ENCODE results near the gene AHDC1.

AHDC1 gene

DNA sequence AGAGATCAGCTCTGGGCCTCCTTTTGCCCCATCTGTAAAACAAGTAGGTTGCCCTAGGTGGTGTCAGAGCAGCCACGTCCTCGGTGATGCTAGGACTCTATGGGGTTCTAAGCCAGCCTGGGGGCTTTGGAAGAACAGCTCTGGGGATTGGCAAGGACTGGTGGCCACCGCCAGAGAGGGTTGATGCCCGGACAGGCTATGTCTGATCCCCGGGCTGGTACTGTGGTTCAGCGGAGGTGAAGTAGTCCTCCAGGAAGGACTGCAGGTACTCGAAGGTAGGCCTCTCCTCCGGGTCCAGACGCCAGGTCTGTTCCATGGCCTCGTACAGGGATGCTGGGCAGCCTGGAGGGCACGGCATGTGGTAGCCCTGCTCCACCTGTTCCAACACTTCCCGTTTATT lies 8.8 kb upstream of the AHDC1 start:
- no peak for DNase-seq

DNA sequence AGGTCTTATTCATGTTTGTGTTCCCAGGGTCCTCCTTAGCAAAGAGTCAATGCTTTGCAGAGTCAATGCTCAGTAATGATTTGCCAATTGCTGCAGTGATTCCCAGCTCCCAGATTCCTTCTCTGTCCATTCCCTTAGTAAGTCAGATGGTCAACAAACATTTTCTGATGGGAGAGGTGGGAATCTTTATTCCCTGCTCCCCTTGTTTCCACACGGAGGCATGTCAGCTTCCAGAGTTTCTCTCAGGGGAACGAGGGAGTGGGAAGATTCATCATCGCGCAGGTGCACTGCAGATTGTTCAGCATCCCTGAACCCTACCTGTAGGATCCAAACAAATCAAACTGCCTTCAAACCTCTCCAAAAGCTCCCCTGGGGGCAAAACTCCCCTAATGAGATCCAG lies 7.5 kb upstream of the AHDC1 start:
- no peak for DNase-seq

DNA sequence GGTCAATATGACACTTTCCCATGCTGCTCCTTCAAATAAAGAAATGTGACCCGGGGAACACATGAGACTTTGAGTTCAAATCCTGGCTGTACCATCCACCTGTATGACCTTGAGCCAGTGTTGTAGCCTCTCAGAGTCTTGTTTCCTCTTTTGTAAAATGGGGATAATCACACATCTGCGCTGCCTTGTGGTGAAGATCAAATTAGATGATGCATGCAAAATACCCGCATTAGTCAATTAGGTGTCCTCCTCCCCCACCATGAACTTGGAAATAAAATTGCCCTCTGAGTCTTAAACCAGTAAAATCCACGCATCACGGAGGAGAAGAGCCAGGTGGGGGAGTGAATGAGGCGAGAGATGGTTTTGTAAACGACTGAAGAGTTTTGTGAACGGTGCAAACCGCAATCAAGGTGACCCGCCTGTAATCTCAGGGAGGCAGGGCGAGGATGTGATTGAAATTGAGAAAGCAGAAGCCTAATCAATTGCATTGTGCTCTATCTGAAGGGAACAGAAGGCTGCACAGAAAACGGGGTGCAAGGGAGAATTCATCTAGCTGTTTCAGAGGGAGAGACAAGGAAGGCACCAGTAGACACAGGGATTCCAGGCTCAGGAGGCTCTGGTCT lies 5.8 kb upstream of the AHDC1 start:
- no peak for DNase-seq

DNA sequence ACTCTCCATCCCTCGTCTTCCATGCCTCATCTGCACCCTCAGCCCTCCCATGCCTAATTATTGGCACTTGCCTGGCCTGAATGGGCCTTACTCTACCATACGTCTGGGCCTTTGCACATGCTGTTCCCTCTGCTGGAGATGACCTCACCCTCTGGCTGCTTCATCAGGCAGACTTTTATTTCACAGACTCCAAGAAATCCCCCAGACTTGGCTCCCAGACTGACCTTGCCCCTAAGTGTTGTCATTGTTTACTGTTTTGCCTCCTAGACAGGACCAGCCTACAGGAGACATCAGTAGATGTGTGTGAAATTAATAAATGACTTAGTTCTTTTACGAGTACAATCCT lies 5.2 kb upstream of the AHDC1 start:
- DNase-seq: no peak

DNA sequence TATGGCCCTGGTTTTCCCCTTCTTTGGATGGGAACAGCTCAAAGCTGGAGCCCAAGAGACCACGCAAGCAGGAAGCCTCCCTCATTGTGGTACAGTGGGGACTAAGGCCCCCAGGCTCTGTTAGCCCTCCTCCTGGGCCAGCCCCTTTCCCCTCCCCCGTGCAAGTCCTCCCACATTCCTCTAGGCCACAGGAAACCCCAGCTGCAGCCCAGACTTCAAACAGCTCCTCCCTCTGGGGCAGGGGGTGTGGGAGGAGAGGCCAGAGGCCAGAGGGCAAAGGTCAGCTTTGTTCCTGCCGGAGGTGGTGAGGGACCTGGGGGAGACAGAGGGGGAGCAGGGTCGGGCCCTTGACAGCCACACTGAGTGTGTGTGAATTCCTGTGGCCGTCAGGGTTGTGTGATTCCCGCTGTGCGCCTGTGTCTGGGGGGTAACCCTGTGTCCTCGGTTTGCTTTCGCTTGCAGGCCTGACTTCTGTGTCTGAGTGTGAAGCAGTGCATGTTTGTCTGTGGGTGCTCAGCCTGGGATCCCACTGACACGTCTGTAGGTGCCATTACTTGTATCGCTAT lies 3.4 kb upstream of the AHDC1 start:
- no peak for DNase-seq

DNA sequence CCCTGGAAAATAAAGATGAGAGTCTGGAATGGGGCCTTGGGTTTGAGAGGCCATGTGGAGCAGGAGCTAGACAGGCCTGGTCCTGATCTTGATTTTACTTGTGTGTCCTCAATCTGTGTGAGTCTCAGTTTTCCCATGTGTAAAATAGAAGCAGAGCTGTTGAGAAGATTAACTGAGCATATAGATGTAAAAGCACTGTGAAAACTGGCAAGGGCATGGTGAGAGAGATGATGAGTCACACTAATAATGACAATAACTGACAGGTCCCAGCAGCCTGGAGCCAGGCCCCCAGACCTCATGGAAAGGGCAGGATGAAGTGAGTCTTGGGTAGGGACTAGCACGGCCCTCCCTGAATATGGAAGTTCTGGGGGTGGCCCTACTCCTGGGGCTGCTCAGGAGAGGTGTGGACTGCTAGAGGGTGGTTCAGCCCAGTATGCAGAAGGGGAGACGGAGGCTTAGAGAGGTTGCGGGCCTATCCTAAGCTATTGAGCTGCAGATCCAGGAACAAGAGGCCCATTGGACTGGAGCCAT lies 2.8 kb upstream of the AHDC1 start:
- DNase-seq: no peak

DNA sequence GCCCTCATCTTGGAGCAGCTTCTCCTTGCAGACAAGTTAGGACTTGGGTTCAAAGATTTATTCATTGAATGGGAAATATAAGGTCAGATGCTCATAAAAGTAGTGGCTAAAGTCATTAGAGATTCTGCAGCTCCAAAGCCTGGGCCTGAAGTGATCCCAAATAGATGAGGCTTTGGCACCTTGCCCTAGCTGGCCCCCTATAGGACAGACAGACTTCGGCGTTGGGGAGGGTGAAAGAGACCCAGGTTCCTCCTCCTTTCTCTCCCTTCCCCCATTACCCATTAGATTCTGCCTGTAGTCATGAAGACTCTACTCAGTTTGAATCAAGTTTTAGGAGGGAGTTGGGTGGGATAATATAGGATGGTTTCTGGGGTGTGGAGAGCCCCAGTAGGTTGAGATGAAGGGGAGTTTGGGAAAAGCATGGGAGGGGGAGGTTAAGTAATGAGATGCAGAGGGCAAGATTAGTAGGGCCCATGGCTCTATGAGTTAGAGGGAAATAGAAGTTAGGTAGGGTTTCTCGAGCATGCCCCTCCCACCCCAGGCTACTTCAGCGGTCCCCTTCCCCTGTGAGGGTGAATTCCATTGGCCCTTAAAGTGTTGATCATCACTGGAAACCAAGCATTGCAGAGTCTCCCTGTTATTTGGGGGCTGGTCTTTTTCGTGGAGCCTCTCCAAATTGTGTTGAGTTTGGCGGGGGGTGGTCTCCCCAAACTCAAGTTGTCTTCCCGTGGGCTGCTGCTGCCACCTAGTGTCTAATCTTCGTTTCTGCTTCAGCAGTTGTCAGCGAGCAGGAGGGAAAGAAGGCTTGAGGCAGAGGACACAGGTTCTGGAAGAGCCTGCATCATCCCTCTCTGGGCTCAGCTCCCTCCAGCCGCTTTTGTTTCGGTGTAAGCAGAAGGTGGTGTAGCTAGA lies 2.1 kb upstream of the AHDC1 start:
- peak; percentile 10 to 26 (median 19) for DNase-seq

DNA sequence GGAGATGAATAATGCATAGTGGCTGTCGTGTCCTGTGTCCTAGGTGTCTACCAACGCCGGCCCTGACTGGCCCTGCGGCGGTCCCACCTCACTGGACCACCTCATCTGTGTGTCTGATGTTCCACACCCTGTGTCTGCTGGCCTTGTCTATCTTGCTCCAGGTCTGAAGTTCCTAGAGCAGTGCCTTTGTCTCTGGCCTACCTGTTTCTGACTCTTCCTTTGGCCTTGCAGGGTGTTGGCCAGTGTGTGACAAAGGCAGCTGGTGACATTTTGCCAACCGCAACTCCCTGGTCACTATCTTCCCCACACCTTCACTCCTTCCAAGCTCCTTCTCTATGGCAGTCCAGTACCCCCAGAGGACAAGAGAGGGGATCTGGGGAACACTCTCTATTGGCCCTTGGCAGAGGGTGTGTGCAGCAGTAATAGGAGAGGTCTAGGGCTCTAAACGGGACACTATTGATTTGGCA lies 1.4 kb upstream of the AHDC1 start:
- DNase-seq: no peak

DNA sequence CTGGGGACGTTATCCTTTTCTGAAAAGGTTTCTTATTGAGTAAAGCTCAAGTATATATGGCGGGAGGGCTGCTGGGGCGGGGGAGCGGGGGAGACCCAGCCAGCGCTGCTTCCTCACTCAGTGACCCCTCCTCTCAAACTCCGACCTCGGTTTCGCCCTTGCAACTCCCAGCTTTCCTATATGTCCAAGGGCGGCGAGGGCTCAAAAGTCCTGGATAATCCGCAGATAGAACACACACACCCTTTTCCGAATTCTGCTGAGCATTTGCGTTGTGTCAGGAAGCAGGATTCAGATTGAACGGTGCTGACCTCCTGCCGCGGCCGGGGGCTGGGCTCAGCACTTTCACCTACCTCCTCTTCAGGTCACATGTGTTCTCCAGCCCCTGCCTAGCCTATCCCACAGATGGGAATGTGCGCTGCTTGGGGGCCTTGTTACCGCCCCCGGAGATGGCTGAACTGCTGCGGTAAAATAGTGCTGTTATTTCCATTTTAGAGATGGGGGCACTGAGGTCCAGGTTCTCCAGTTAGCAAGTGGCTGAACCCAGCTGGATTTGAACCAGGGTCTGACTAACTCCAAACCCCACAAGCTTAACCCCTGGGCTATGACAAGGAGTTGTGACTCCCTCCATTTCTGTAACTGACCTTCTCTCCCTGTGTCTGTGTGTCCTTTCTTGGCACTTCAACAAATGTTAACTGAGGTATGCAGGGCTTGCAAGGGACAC lies 795 bp upstream of the AHDC1 start:
- no peak for DNase-seq

DNA sequence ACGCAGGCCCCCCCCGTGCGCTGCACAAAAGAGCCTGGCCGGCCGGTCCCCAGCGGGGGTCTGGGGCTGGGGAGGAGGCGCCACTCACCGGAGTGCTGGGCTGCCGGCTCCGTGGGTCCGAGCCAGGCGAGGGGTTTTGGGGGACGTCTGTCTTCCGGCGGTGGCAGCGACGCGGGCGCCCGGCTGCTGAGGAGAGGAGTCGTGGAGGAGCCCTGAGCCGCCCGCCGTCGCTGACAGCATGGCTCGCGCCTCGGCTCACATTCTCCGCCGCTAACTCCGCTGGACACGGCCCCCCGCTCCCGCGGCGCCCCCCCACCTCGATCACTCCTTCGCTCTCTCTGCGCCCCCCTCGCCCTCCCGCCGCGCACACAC lies 649 bp downstream of the AHDC1 start:
- DNase-seq: peak in 1 of 4 experiments; percentile 25

DNA sequence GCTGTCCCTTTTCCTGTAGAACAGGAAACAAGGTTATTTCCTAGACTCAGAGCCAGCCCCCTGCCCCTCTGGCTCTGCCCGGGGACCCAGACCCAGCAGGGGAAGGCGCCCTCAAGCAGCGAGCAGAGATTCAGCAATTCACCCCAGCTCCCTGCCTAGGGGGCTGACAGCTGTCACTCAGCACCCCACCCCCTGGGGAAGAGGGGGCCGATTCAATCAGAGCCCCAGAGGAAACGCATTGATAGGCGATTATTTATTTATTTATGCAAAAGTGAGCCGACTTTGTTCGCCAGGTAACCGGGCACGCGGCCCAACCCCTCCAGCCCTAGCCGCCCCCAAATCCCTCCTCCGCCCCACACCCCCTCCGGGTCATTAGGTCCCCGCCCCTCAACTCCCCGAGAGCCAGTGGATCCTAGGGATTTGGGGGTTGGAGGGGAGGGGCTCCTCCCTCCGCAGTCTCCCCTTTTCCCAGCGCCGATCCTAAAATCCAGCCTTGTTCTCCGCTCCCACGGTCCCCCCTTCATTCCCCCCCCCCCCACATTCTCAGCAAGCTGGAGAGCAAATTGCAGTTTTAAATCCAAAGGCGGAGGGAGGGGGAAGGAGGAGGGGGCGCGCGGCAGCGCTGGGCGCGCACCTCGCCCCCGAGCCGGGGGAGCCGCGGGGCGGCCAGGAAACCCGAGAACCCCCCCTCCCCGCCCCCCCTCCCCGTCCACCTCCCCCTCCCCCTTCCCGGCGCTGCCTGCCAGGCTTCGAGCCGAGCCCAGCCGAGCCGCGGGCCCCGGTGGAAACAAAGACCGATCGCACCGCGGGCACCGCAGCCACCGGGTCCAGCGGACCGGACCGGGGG lies 1.3 kb downstream of the AHDC1 start:
- DNase-seq: peak in 3 of 4 experiments; percentile 21 to 31 (median 21)

DNA sequence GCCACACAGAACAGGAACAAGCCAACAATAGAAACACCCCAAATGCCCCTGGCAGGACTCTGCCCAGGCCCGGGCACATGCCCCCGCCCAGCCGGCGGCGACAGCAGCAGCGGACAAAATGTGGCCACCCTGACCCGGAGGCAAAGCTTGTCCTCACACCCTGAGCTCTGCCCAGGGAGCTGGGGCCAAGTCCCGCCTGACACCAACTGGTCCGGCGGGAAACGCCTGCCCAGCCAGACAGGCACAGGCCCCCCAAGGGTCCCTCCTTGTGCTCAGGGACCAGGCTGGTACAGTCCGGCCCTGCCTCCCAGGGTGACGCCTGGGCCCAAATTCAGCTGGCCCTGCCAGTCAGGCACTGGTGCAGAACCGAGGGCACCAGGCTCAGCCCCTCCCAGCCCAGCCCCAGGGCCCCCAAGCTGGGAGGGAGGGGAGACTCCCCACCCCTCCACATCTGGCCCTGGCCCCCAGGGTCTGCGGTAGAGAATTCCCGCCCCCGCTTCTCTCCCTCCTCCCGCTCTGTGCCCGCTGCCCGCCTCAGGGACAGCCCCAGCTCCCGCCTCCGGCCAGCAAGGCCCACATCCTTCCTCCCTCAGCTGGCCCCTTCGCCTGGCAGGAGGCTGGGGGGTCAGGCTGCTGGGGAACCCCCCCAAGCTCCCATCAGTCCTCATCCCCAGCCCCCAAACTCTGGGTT lies 2.0 kb downstream of the AHDC1 start:
- DNase-seq: no peak

DNA sequence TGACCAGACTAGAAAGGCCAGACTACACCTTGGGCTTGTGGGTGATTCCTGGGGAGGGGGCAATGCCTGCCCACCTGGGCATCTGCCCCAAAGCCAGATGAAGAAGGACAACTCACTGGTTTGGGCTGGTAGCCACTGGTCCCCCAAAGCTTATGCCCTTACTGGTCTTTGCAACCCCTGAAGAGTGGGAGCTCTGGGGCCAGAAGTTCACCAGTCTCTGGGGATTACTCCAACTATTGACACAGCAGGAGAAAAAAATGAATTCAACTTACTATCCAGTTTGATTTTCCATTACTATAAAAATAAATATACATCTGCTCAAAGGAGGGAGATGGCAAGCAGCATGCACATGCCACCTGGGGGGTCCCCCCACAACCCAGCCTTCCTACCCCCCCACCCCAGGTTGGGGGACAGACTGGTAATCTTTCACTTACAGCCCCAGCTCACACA lies 2.6 kb downstream of the AHDC1 start:
- no peak for DNase-seq

DNA sequence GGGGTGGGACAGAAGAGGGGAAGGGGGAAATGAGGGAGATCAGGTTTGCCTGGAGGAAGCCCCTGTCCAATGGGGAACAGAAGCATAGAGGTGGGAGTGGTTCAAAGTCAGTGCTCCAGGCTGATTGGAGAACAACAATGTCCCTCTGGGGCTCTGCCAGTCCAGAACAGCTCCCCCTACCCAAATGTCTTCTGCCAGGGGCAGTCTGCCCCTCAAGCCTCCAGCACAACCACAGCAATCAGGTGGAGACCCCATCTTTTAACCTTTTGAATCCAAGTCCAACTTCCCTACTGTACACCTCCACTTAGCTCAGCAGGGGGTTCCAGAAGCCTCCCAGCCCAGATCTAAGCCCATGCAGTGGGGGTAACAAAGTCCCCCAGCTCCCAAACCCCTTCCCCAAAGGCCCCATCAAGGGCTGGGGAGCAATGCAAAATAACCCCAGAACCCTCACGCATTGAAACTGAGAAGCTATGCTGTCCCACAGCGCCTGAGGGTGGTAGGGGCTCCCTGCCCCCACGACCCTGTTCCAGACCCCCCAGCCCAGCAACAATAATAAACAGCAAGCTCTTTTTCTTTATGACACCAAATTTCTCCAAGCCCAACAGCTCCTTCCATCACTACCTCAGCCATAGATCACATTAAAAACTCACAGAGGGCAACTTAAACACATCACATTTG lies 3.3 kb downstream of the AHDC1 start:
- DNase-seq: no peak

DNA sequence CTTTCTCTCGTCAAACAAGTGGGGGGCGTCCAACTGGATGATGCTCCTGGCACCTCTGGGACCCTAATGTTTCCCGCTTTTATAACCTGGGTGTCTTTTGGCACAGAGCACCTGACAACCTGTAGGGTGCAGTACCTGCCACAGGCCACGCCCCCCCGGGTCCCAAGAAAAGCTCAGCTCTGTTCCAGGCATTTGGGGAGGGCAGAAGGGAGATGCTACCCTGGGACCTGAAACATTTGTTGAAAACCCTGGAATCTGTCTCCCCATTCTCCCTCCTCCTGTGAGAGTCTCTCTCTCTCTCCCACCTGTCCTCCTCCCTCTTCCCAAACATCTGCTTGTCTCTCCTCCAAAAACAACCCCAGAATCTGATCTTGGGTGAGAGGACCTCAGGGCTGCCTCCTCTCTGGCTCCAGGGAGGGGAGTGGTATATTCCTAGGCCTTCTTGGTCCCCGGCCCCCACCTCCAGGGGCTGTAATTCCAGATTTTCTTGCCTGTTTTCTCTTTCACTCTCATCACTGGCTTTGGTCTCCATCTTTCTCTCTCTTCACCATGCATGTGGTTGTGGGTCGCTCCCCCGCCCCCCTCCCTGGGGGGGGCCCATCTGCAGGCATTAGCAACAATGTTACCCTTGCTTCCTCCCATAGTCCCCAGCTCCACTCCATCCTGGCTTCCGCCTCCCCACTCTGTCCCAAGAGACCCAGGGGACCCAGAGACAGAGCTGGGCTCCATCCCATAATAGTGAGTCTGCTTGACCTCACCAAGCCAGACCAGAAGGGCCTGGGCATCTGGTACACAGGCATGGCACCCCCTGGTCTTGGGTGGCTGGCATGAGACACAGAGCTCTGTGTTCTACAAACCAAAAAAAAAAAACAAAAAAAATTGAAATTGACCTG lies 4.1 kb downstream of the AHDC1 start:
- DNase-seq: no peak

DNA sequence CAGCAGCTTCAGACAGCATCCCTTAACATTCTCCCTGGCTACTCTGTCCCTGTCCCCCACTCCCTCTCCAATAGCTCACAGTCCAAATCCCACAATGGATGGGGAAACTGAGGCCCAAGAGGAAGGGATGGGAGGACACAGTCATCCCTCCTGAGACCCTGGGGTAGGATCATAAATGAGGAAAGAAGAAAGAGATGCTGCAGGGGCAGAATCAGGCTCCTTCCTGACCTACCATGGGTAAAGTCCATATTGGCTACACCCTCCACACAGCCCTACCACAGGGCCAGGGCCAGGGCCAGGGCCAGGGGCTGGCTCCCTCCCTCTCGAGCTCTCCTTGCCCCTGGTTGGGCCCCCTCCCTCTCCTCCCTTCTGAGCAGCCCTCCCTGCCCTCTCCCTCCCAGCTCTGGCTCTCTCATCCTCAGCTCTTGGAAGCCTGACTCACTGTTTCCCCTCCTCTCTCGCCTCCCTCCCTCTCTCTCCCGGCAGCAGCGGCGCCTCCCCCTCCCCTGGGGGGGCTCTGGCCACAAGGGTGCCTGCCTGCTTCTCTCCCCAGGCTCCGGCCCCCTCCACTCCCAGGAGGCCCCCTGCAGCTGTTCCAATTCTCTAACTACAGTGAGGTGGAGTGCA lies 4.9 kb downstream of the AHDC1 start:
- no peak for DNase-seq

DNA sequence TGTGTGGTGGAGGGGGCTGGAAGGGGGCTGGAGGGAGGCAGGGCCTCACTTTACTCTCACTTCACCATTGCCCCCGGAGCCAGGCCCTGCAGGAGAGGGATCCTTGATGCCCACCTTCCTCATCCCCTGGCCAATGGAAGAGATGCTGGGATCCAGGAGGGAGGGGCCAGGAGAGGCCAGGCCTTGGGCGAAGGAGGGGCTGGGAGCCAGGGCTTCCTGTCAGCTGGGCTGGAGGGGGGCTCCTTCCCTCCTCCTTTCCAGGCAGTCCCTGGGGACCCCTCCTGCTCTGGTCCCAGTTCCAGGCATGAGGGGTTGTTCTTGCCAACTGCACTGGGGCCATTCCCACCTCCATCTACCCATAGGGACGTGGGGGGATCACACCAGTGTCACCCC lies 5.7 kb downstream of the AHDC1 start:
- DNase-seq: no peak

DNA sequence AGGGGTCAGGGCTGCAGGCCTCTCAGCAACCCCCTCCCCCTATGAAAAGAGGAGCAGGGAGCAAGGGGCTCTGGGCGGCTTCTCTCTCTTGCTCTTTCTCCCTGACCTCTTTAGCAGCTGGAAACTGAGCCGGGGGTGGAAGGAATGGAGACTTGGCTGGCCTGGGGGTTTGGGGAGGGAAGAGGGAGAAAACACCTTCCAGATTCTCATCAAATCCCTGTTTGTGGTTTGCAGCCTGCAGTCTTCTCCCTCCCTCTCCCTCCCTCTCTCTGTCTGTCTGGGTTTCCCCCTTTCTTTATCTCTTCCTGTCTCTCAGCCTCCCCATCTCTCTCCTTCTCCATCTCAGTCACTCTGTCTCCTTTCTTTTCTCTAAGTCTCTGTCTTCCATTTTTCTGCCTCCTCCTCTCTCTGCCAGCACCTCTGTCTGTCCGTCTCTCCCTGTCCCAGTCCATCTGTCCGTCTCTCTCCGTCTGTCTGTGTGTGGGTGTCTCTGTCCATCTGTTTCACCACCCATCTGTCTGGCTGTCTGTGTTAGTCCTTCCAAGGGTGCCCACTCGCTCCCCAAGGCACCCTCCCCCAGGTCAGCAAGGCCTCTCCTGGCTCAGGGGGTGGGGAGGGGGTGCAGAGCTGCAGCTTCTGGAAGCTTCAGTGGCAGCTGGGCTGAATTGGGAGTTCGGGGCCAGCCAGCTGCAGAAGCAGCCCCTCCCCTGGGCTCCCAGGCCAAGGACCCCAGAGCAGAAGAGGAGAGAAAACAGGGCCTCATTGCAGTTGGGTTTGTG lies 6.2 kb downstream of the AHDC1 start:
- DNase-seq: no peak

DNA sequence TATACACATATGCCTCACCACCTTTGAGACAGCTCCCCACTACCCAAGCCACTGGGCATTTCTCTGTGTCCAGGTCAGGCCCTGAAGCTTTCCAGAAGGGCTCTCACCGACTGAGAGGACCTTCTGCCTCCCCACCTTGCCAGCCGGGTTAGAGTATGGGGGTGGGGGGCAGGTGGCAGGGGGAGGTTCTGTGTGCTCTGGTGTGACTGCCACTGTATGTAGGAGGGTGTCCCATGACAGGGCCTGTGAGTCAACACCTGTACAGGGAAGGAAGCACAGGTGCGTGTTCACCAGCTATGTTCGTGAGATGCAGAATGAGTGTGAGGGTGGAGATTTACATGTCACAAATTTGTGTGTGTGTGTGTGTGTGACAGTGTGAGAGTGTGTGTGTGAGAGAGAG lies 7.0 kb downstream of the AHDC1 start:
- DNase-seq: no peak

Data from activated CD4-positive, CD25-positive, alpha-beta regulatory T cell (primary cell).